Stimulated activated naive CD8-positive, alpha-beta T cell treated with anti-CD3 and anti-CD28 coated beads, Interleukin-15, amount 100 ng/mL, for 72 hours (primary cell): ENCODE data around the gene SPRYD3.

Experiments
- ATAC-seq: fragments of 150-1000 bp; cut with Tn5 transposase; 2 replicates; pipeline ENCODE4 v1.10.0; 2021; ENCODE audit warnings: mild to moderate bottlenecking, moderate library complexity
- DNase-seq, 2 donors: peaks; one replicate each; pipeline ENCODE4 v3.0.0; 2021 to 2022
- H3K27ac Mint-ChIP-seq, 2 donors: one replicate each; pipeline ENCODE4 v1.8.0; 2022; ENCODE audit warnings: mild to moderate bottlenecking in 2 of 2, mixed read lengths in 2 of 2, moderate library complexity in 2 of 2
- H3K27me3 Mint-ChIP-seq: one replicate; pipeline ENCODE4 v1.8.0; 2022; ENCODE audit warnings: mixed read lengths
- H3K4me1 Mint-ChIP-seq: one replicate; pipeline ENCODE4 v1.8.0; 2022; ENCODE audit warnings: mild to moderate bottlenecking, mixed read lengths
- H3K4me3 Mint-ChIP-seq, 2 donors: one replicate each; pipeline ENCODE4 v1.8.0; 2022; ENCODE audit warnings: mild to moderate bottlenecking in 2 of 2, mixed read lengths in 2 of 2, moderate library complexity in 1 of 2
- H3K9me3 Mint-ChIP-seq, 2 donors: one replicate each; pipeline ENCODE4 v1.8.0; 2022; ENCODE audit warnings: mixed read lengths in 2 of 2

The SPRYD3 gene

GRCh38 chr12:53053218-53054111, 25.7 kb downstream of the SPRYD3 start:
- Mint-ChIP-seq H3K4me1 (peaks cover 46% of the 10 kb centered on the region), H3K4me3 (peak overlapping the region; percentile 88 to 98), H3K27me3 (peaks cover 7% of the 10 kb centered on the region), H3K27ac (peak overlapping the region; percentile 69 to 80), H3K9me3 (no peaks in the 10 kb centered on the region)
- ATAC-seq = peak; percentile 25
- DNase-seq = peak; percentile 44 to 54

GRCh38 chr12:53052419-53053217, 26.6 kb downstream of the SPRYD3 start:
- no peak overlapping the region for H3K4me3 Mint-ChIP-seq
- ATAC-seq (no peak), DNase-seq (no peak)
- H3K9me3 Mint-ChIP-seq = no peaks in the 10 kb centered on the region
- peaks cover 54% of the 10 kb centered on the region for H3K4me1 Mint-ChIP-seq
- H3K27ac Mint-ChIP-seq = no peak overlapping the region
- peaks cover 7% of the 10 kb centered on the region for H3K27me3 Mint-ChIP-seq

GRCh38 chr12:53051881-53052412, 27.2 kb downstream of the SPRYD3 start:
- peaks cover 7% of the 10 kb centered on the region for H3K27me3 Mint-ChIP-seq
- ATAC-seq = no peak
- peak overlapping the region in 1 of 2 donors; percentile 64 for H3K27ac Mint-ChIP-seq

DNA sequence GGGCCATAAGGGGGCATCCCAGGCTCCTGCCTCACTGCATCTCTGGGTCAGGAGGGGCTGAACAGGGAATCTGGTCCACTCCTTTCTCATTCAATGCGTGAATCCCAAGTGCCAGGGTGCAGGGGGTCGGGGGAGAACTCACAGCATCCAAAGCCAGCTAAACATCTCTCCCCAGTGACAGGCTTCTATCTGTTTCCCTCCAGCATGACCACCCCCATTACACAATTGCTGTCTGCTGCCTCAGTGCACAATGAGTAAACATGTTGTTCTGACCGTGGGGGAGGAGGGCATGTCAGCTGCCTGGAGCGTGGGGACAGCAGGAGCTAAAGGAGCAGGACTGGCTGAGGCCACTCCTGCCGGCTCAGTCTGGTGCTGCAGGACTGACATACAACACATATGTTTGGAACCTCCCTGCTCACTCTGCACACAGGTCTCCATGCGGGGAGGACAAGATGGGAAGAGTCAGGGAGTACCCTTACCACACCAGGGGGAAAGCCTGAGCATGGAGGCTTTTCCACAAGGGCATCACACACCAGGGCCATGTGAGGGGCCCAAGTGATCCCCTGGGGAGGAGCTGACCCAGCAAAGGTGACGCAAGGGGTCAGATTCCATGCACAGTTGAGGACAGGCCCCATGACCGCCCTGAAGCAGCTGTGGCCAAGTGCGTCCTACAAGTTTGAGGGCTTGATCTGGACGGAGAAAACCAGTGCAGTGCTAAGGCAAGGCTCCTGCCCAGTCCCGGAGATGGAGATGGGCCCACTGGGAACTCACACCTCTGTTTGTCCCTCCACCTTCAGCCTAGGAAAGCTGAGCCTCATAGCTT, 27.9 kb downstream of the SPRYD3 start:
- Mint-ChIP-seq H3K9me3 (no peaks in the 10 kb centered on the region), H3K27ac (no peak overlapping the region), H3K4me1 (peaks cover 64% of the 10 kb centered on the region), H3K4me3 (no peak overlapping the region), H3K27me3 (peaks cover 10% of the 10 kb centered on the region)
- DNase-seq (no peak), ATAC-seq (no peak)

More at GRCh38 chr12:53051881-53052412, 27.2 kb downstream of the SPRYD3 start:
- peaks cover 57% of the 10 kb centered on the region for H3K4me1 Mint-ChIP-seq
- no peak overlapping the region for H3K4me3 Mint-ChIP-seq
- DNase-seq = no peak
- H3K9me3 Mint-ChIP-seq = no peaks in the 10 kb centered on the region

- DNase-seq = no peak
- Mint-ChIP-seq H3K4me3 (no peak overlapping the region), H3K9me3 (no peaks in the 10 kb centered on the region), H3K27me3 (peaks cover 15% of the 10 kb centered on the region), H3K27ac (peak overlapping the region in 1 of 2 donors; percentile 25), H3K4me1 (peaks cover 71% of the 10 kb centered on the region)
- ATAC-seq = no peak
Observed at GRCh38 chr12:53050426-53051057, 28.6 kb downstream of the SPRYD3 start.

- DNase-seq (no peak), ATAC-seq (no peak)
- Mint-ChIP-seq H3K27me3 (peaks cover 18% of the 10 kb centered on the region), H3K9me3 (no peaks in the 10 kb centered on the region), H3K4me3 (peak within 1 kb of the TSS in 1 of 2 donors; percentile 59), H3K27ac (peak within 1 kb of the TSS; percentile 23 to 25), H3K4me1 (peaks cover 75% of the 10 kb centered on the region)
Observed at GRCh38 chr12:53049571-53050318, 29.4 kb downstream of the SPRYD3 start, which contains the start of gene TNS2. TNS2 (plus strand) TSS chr12:53050065; CDS start chr12:53050186, 121 bp downstream.

DNA sequence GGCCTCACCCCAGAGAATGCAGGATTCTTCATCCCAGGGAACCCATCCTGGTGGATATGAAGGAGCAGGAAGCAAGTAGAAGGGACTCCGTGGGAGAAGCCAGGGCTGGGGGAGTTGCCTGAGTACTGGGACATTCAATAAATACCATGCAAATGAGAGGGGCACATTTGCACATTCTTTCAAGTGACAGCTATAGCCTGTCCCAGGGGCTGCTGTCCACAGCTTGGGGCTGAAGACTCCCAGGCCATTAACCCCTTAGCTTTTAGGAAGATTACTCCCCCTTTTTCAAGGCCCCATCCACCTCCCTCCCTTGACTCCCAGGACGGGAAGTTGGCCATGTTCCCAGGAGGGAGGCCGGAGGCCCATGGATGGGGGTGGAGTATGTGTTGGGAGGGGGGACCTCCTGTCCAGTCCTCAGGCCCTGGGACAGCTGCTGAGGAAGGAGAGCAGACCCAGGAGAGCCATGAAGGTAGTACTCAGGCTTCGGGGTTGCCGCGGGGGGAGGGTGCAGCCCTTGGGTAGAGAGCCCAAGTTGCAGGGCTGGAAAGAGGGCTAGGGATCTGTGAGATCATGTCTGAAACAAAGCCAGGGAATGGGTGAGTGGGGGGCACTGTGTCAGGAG, 30.3 kb downstream of the SPRYD3 start:
- peaks cover 69% of the 10 kb centered on the region for H3K4me1 Mint-ChIP-seq
- ATAC-seq = no peak
- DNase-seq = no peak
- no peaks in the 10 kb centered on the region for H3K9me3 Mint-ChIP-seq
- peak overlapping the region in 1 of 2 donors; percentile 23 for H3K27ac Mint-ChIP-seq
- peaks cover 26% of the 10 kb centered on the region for H3K27me3 Mint-ChIP-seq
- H3K4me3 Mint-ChIP-seq = peak overlapping the region in 1 of 2 donors; percentile 59

DNA sequence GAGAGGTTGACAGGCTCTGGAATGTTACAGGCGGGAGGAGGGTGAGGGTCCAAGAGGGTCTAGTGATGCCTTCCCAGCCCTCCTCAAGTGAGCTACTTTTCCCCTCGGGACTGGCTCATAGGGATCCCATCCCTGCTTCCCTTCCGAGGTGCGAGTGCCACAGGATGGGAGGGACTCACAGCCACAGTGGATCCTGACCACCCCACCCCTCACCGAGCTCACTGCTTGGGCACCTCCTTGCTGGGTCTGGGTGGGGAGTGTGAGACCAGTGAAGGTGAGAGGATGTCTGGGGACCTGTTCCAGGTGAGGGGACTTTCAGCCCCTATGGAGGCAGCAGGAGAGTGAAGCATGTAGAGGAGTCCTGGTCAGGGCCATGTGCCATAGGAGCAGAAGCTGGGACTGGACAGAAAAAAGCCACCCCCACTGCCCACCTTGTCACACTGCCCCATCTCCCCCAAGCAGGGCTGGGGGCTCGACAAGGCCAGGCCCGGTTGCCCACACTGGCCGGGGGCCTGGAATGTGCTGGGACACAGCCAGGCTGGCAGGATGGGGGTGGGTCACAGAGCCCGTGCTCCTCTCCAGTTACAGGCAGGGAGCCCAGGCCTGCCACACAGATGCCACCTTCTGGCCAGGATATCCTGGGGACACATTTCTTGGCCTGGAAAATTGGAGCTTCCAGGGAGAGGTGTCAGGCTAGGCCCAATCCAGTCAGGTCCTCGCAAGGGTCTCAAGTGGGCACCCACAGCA, 31.0 kb downstream of the SPRYD3 start:
- Mint-ChIP-seq H3K9me3 (no peaks in the 10 kb centered on the region), H3K27ac (no peak overlapping the region), H3K4me3 (peak overlapping the region; percentile 64 to 75), H3K27me3 (peaks cover 26% of the 10 kb centered on the region), H3K4me1 (peaks cover 64% of the 10 kb centered on the region)
- ATAC-seq (no peak), DNase-seq (no peak)

- H3K9me3 Mint-ChIP-seq = no peaks in the 10 kb centered on the region
- ATAC-seq = peak; percentile 78
- H3K27ac Mint-ChIP-seq = no peak overlapping the region
- H3K4me1 Mint-ChIP-seq = peaks cover 63% of the 10 kb centered on the region
- peak overlapping the region; percentile 64 to 75 for H3K4me3 Mint-ChIP-seq
- peaks cover 26% of the 10 kb centered on the region for H3K27me3 Mint-ChIP-seq
- DNase-seq = peak; percentile 69 to 75
Observed at GRCh38 chr12:53047221-53048032, 31.8 kb downstream of the SPRYD3 start.

GRCh38 chr12:53046655-53047220, 32.5 kb downstream of the SPRYD3 start:
- Mint-ChIP-seq H3K9me3 (no peaks in the 10 kb centered on the region), H3K27me3 (peaks cover 26% of the 10 kb centered on the region), H3K4me3 (peak overlapping the region; percentile 96 to 99), H3K4me1 (peaks cover 58% of the 10 kb centered on the region), H3K27ac (peak overlapping the region; percentile 37 to 95)
- peak; percentile 51 to 62 for DNase-seq
- ATAC-seq = peak; percentile 65

DNA sequence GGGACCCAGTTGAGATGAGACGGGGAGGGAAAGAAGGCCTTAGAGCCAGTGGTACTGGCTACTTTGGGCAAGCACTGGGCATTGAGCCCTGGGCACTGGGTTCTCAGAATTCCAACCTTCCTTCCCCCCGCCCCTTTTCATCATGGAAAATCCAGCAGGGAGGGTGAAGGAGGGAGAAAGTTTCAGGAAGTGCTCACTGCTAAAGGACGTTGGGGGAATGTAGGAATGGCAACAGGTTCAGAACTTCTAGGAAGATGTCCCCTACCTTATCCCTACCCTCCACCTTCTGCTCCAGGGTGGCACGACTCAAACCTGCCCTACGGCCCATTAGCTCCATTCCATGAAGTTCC, 33.5 kb downstream of the SPRYD3 start:
- peaks cover 26% of the 10 kb centered on the region for H3K27me3 Mint-ChIP-seq
- H3K4me1 Mint-ChIP-seq = peaks cover 51% of the 10 kb centered on the region
- no peak for DNase-seq
- no peak for ATAC-seq
- no peaks in the 10 kb centered on the region for H3K9me3 Mint-ChIP-seq
- peak overlapping the region in 1 of 2 donors; percentile 64 for H3K27ac Mint-ChIP-seq
- H3K4me3 Mint-ChIP-seq = peak overlapping the region; percentile 96 to 99
